Measurements from ENCODE around the gene IGSF23. TPM values are rescaled to one million over a fixed set of nuclear protein-coding genes. Genes with fewer than 3 reads are reported as not detected.
"Not testable (repeated sequence)": the region's sequence is repeated elsewhere in the genome, so short reads cannot be mapped to it uniquely, and the experiment has no call there.

The IGSF23 gene
- total RNA-seq, 1 donor from 2014 or later: not detected

GRCh38 chr19:44666852-44667556 lies 53.6 kb downstream of the IGSF23 start:
- Mint-ChIP-seq H3K27ac (ENCODE audit: unreplicated experiment) (no peak overlapping the region), H3K4me1 (ENCODE audit: low read depth) (no peaks in the 10 kb centered on the region), H3K9me3 (ENCODE audit: low read depth) (no peaks in the 10 kb centered on the region), H3K4me3 (ENCODE audit: unreplicated experiment) (no peak overlapping the region), H3K27me3 (ENCODE audit: low read depth) (no peaks in the 10 kb centered on the region), H3K36me3 (ENCODE audit: low read depth) (peaks cover 10% of the 10 kb centered on the region)
- TF ChIP-seq CTCF (IDR thresholded peaks at IDR 0.05): no peak
- no peak for DNase-seq (ENCODE audit: low spot score)

GRCh38 chr19:44668985-44669764 lies 55.8 kb downstream of the IGSF23 start:
- DNase-seq (ENCODE audit: low spot score): no peak
- Mint-ChIP-seq H3K27ac (ENCODE audit: unreplicated experiment) (no peak overlapping the region), H3K4me1 (ENCODE audit: low read depth) (no peaks in the 10 kb centered on the region), H3K36me3 (ENCODE audit: low read depth) (no peaks in the 10 kb centered on the region), H3K4me3 (ENCODE audit: unreplicated experiment) (no peak overlapping the region), H3K9me3 (ENCODE audit: low read depth) (no peaks in the 10 kb centered on the region), H3K27me3 (ENCODE audit: low read depth) (no peaks in the 10 kb centered on the region)
- no peak for TF ChIP-seq CTCF (IDR thresholded peaks at IDR 0.05)

- not testable (repeated sequence) for H3K4me3 Mint-ChIP-seq (ENCODE audit: unreplicated experiment); H3K36me3 Mint-ChIP-seq (ENCODE audit: low read depth); H3K4me1 Mint-ChIP-seq (ENCODE audit: low read depth); H3K27ac Mint-ChIP-seq (ENCODE audit: unreplicated experiment); H3K27me3 Mint-ChIP-seq (ENCODE audit: low read depth); H3K9me3 Mint-ChIP-seq (ENCODE audit: low read depth); DNase-seq (ENCODE audit: low spot score)
Observed at GRCh38 chr19:44670027-44670426, 56.7 kb downstream of the IGSF23 start.

- Mint-ChIP-seq H3K27ac (ENCODE audit: unreplicated experiment) (no peak within 1 kb of the TSS), H3K27me3 (ENCODE audit: low read depth) (no peaks in the 10 kb centered on the region), H3K4me1 (ENCODE audit: low read depth) (no peaks in the 10 kb centered on the region), H3K36me3 (ENCODE audit: low read depth) (peaks cover 2% of the 10 kb centered on the region), H3K4me3 (ENCODE audit: unreplicated experiment) (no peak within 1 kb of the TSS), H3K9me3 (ENCODE audit: low read depth) (no peaks in the 10 kb centered on the region)
- DNase-seq (ENCODE audit: low spot score): no peak
- TF ChIP-seq CTCF (IDR thresholded peaks at IDR 0.05): no peak
Observed at GRCh38 chr19:44671400-44671799, 58.0 kb downstream of the IGSF23 start, which contains the start of gene CEACAM19. Gene CEACAM19, plus strand, starts transcription at chr19:44671482. Its CDS starts 450 bp downstream, at chr19:44671932.

- no peak for DNase-seq (ENCODE audit: low spot score)
- no peaks in the 10 kb centered on the region for H3K9me3 Mint-ChIP-seq (ENCODE audit: low read depth)
- no peaks in the 10 kb centered on the region for H3K27me3 Mint-ChIP-seq (ENCODE audit: low read depth)
- H3K4me3 Mint-ChIP-seq (ENCODE audit: unreplicated experiment): no peak overlapping the region
- peaks cover 3% of the 10 kb centered on the region for H3K36me3 Mint-ChIP-seq (ENCODE audit: low read depth)
- TF ChIP-seq CTCF (IDR thresholded peaks at IDR 0.05): no peak
- H3K27ac Mint-ChIP-seq (ENCODE audit: unreplicated experiment): no peak overlapping the region
- H3K4me1 Mint-ChIP-seq (ENCODE audit: low read depth): peaks cover 4% of the 10 kb centered on the region
Observed at GRCh38 chr19:44672226-44672625, 58.9 kb downstream of the IGSF23 start.

Data from chondrocyte (in vitro differentiated cells).